Measurements from ENCODE around the gene TEX13C.

DNA sequence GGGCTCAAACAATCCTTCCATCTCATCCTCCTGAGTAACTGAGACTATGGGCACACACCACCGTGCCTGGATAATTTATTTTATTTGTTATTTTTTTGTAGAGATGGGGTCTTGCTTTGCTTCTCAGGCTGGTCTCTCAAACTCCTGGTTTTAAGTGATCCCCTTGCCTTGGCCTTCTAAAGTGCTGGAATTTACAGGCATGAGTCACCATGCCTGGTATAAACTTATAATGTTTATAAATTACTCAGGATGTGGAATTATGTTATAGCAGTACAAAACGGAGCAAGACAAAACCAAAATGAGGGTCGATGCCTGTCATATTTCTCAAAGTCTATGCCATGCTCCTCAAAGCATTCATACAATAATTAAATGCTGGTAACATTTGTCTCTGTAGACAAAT is 29.8 kb upstream of the TEX13C start:
- TF ChIP-seq, protein P1, sequence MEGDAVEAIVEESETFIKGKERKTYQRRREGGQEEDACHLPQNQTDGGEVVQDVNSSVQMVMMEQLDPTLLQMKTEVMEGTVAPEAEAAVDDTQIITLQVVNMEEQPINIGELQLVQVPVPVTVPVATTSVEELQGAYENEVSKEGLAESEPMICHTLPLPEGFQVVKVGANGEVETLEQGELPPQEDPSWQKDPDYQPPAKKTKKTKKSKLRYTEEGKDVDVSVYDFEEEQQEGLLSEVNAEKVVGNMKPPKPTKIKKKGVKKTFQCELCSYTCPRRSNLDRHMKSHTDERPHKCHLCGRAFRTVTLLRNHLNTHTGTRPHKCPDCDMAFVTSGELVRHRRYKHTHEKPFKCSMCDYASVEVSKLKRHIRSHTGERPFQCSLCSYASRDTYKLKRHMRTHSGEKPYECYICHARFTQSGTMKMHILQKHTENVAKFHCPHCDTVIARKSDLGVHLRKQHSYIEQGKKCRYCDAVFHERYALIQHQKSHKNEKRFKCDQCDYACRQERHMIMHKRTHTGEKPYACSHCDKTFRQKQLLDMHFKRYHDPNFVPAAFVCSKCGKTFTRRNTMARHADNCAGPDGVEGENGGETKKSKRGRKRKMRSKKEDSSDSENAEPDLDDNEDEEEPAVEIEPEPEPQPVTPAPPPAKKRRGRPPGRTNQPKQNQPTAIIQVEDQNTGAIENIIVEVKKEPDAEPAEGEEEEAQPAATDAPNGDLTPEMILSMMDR (IDR thresholded peaks at IDR 0.05; ENCODE audit: borderline replicate concordance, extremely low read depth, low read length, poor library complexity, severe bottlenecking), result no peak
- TF ChIP-seq EZH2 (IDR thresholded peaks at IDR 0.05; ENCODE audit: borderline replicate concordance, low read depth, low read length, severe bottlenecking), result no peak

All from DND-41 (cell line).